Endothelial cell of umbilical vein (primary cell): ENCODE results near the gene LRRK1. TPM values are rescaled to one million over a fixed set of nuclear protein-coding genes. Genes with fewer than 3 reads are reported as not detected.

Experiments used
- BruUV-seq: library from RNA; stranded (reverse); fragments of 400-500 nt; replicated peaks from 2 replicates; lab custom pipeline; 2021; lab: Mats Ljungman, UMichigan
- CTCF ChIA-PET: fragments of 300-600, 350-600 bp; sonication (Branson Sonifier 250); formaldehyde crosslinking; loops from one replicate; lab custom pipeline; 2021; ENCODE audit warnings: antibody characterized with exemption, inconsistent platforms; lab: Charles Lee
- POLR2A ChIA-PET: fragments of 300-600, 350-600 bp; sonication (Branson Sonifier 250); formaldehyde crosslinking; loops from one replicate; lab custom pipeline; 2021; ENCODE audit warnings: antibody characterized with exemption, inconsistent platforms; lab: Charles Lee
- DNase-seq: peaks from one replicate; pipeline ENCODE4 v3.0.0-alpha.2; 2011; ENCODE audit warnings: low read depth, low spot score
- FAIRE-seq: peaks from 2 replicates; lab custom pipeline; 2011; peaks lifted over from hg19 to GRCh38; lab: Jason Lieb, UNC
- H2AFZ ChIP-seq: 2 replicates; pipeline ENCODE4 v1.6.0; 2012; ENCODE audit warnings: low read depth, low read length, control low read depth, inconsistent platforms
- H3K27ac ChIP-seq: 2 replicates; pipeline ENCODE4 v1.5.1; 2011; ENCODE audit warnings: low read depth, mild to moderate bottlenecking, control low read depth, low read length, moderate library complexity; ENCODE audit not compliant: insufficient read depth
- H3K27me3 ChIP-seq, 2 experiments: 2 replicates each; pipeline versions ENCODE4 v1.6.0 to v1.6.1; 2011; ENCODE audit warnings: low read length in 2 of 2, mixed read lengths in 1 of 2; ENCODE audit not compliant: control insufficient read depth in 2 of 2, insufficient read depth in 2 of 2
- H3K36me3 ChIP-seq, 2 experiments: 2 replicates in 1 of 2; 3 replicates in 1 of 2; pipeline ENCODE4 v1.5.1; 2011; ENCODE audit warnings: low read length in 2 of 2, mild to moderate bottlenecking in 1 of 2, moderate library complexity in 1 of 2; ENCODE audit not compliant: control insufficient read depth in 2 of 2, insufficient read depth in 2 of 2; ENCODE audit errors: extremely low read depth in 1 of 2
- H3K4me1 ChIP-seq: 3 replicates; pipeline ENCODE4 v1.5.1; 2011; ENCODE audit warnings: mild to moderate bottlenecking, low read length; ENCODE audit not compliant: control insufficient read depth, insufficient read depth; ENCODE audit errors: extremely low read depth
- H3K4me2 ChIP-seq: 2 replicates; pipeline ENCODE4 v1.6.1; 2011; ENCODE audit warnings: low read length, control low read depth, mixed read lengths; ENCODE audit not compliant: insufficient read depth
- H3K4me3 ChIP-seq, 3 experiments: fragments of 200-600 bp in 1 of 3; sonication (generic), shearing (Covaris generic) in 1 of 3; replicated peaks in 1 of 3; 2 replicates each; pipeline ENCODE4 v1.5.1; 2011 to 2016; ENCODE audit warnings: control low read depth in 3 of 3, low read length in 3 of 3, mild to moderate bottlenecking in 2 of 3, inconsistent platforms in 1 of 3, low read depth in 1 of 3, moderate library complexity in 1 of 3; ENCODE audit not compliant: insufficient read depth in 1 of 3
- H3K79me2 ChIP-seq: 2 replicates; pipeline ENCODE4 v1.6.0; 2012; ENCODE audit warnings: low read length, inconsistent platforms; ENCODE audit not compliant: control insufficient read depth, insufficient read depth
- H3K9ac ChIP-seq: replicated peaks from 2 replicates; pipeline ENCODE3; 2011; ENCODE audit warnings: low read length, control low read depth; ENCODE audit not compliant: insufficient read depth; ENCODE audit errors: extremely low read depth
- H3K9me1 ChIP-seq: replicated peaks from 3 replicates; pipeline ENCODE4 v1.6.0; 2011; ENCODE audit warnings: mild to moderate bottlenecking, low read length; ENCODE audit not compliant: control insufficient read depth, insufficient read depth; ENCODE audit errors: extremely low read depth
- H3K9me3 ChIP-seq: replicated peaks from 2 replicates; pipeline ENCODE4 v1.5.1; 2012; ENCODE audit warnings: low read length, inconsistent platforms; ENCODE audit not compliant: control insufficient read depth, insufficient read depth
- H4K20me1 ChIP-seq: replicated peaks from 2 replicates; pipeline ENCODE3; 2011; ENCODE audit warnings: mild to moderate bottlenecking, low read length; ENCODE audit not compliant: control insufficient read depth, insufficient read depth; ENCODE audit errors: extremely low read depth
- CTCF ChIP-seq, 2 donors: IDR thresholded peaks; 1 replicate in 1 of 2; 2 replicates in 1 of 2; pipeline ENCODE4 v1.5.1; 2011; ENCODE audit warnings: low read length in 2 of 2, mild to moderate bottlenecking in 2 of 2, moderate library complexity in 2 of 2, control low read depth in 1 of 2, inconsistent platforms in 1 of 2, low read depth in 1 of 2; ENCODE audit not compliant: insufficient read depth in 1 of 2; ENCODE audit errors: extremely low read depth in 1 of 2
- EZH2 ChIP-seq: IDR thresholded peaks from 2 replicates; pipeline ENCODE4 v1.6.1; 2012; ENCODE audit warnings: borderline replicate concordance, low read depth, mild to moderate bottlenecking, moderate library complexity, low read length, inconsistent platforms; ENCODE audit not compliant: severe bottlenecking
- FOS ChIP-seq: IDR thresholded peaks from 2 replicates; pipeline ENCODE4 v1.6.1; 2011; ENCODE audit warnings: mild to moderate bottlenecking, low read length, moderate library complexity, borderline replicate concordance; ENCODE audit not compliant: insufficient read depth
- GATA2 ChIP-seq: IDR thresholded peaks from 2 replicates; pipeline ENCODE4 v1.7.0; 2011; ENCODE audit warnings: low read depth, mild to moderate bottlenecking, moderate library complexity, mixed read lengths, low read length; ENCODE audit not compliant: insufficient read length, insufficient read depth
- JUN ChIP-seq: IDR thresholded peaks from 2 replicates; pipeline ENCODE4 v1.6.1; 2011; ENCODE audit warnings: borderline replicate concordance, low read depth; ENCODE audit not compliant: insufficient read length, insufficient read depth
- MYC ChIP-seq: IDR thresholded peaks from one replicate; pipeline ENCODE4 v1.6.1; 2011; ENCODE audit warnings: mild to moderate bottlenecking, low read depth, low read length
- POLR2A ChIP-seq: IDR thresholded peaks from 2 replicates; pipeline ENCODE4 v1.6.1; 2012; ENCODE audit warnings: low read depth, mild to moderate bottlenecking, control low read depth, low read length
- POLR2AphosphoS5 ChIP-seq: IDR thresholded peaks from 2 replicates; pipeline ENCODE4 v1.6.1; 2012; ENCODE audit warnings: low read depth, mild to moderate bottlenecking, control low read depth, low read length, moderate library complexity; ENCODE audit not compliant: insufficient read depth
- dilution Hi-C: fragments of 300-500 bp; cut with MboI; formaldehyde crosslinking; loops from one replicate; pipeline ENCODE4 v1.15.0; 2019; ENCODE audit warnings: low sequenced_read_pairs; ENCODE audit not compliant: extremely low pct_ligation_motif_present
- intact Hi-C: fragments of 100-400 bp; cut with micrococcal nuclease; formaldehyde crosslinking; loops from one replicate; pipeline ENCODE4 v1.10.0; 2022
- polyA plus RNA-seq, 4 experiments: library from polyadenylated mRNA; depleted of rRNA in 3 of 4; stranded (reverse) in 3 of 4; unstranded in 1 of 4; fragments of >200 nt; gene quantifications; 2 replicates each; pipeline versions ENCODE4 v1.2.1 to v1.2.3, GENCODE V29; 2011 to 2012; ENCODE audit warnings: missing spikeins in 1 of 4
- total RNA-seq: library from RNA; stranded (reverse); gene quantifications from 2 replicates; pipeline ENCODE4 v1.2.3, GENCODE V29; 2021
- TF ChIP-seq, protein P1 (sequence below): IDR thresholded peaks from 2 replicates; pipeline ENCODE4 v1.6.1; 2011; ENCODE audit not compliant: insufficient read depth, insufficient read length

Gene LRRK1
- total and polyA plus RNA-seq, 2 donors (not counting 3 experiments of a cell fraction or from before 2014, with no cell fraction given) = 11.0 to 22.1 TPM

- TF ChIP-seq POLR2A (no peak), MYC (no peak), FOS (no peak), EZH2 (no peak), GATA2 (no peak), POLR2AphosphoS5 (no peak), JUN (no peak), CTCF (IDR thresholded peaks at IDR 0.05; ENCODE audit: extremely low read depth in 1 of 2, insufficient read depth in 1 of 2, low read depth in 1 of 2, low read length in 2 of 2) (no peak)
- TF ChIP-seq, protein P1, sequence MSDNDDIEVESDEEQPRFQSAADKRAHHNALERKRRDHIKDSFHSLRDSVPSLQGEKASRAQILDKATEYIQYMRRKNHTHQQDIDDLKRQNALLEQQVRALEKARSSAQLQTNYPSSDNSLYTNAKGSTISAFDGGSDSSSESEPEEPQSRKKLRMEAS = no peak
- intact Hi-C loops = no loop called here
- dilution Hi-C loops = no loop called here
- H3K4me1 ChIP-seq = peaks cover 23% of the 10 kb centered on the region
- POLR2A ChIA-PET = no interaction called here
- CTCF ChIA-PET = interaction anchor here (1.2 to 3.4 kb wide), 3 partner anchors 8 to 110 kb away, joined by 3 to 14 read pairs (median 7); no protein-coding TSS in a partner anchor
- no peaks in the 10 kb centered on the region for H3K27me3 ChIP-seq
- H3K9ac ChIP-seq = no peak overlapping the region
- H3K36me3 ChIP-seq = no peaks in the 10 kb centered on the region
- no peaks in the 10 kb centered on the region for H3K9me1 ChIP-seq
- no peaks in the 10 kb centered on the region for H3K9me3 ChIP-seq
- no peak overlapping the region for H3K4me2 ChIP-seq
- no peak overlapping the region for H3K4me3 ChIP-seq
- no TSS peak for BruUV-seq
- FAIRE-seq (no peak), DNase-seq (no peak)
- H3K27ac ChIP-seq = no peak overlapping the region
- no peaks in the 10 kb centered on the region for H4K20me1 ChIP-seq
- no peaks in the 10 kb centered on the region for H3K79me2 ChIP-seq
- no peak overlapping the region for H2AFZ ChIP-seq
These were observed 21.7 kb upstream of the LRRK1 start for GRCh38 chr15:100897221-100898151.
